HEK293 (cell line): ENCODE measurements around the gene ITPKC.

Source experiments
- KLF1 ChIP-seq: fragments of 450-650 bp; formaldehyde crosslinking; IDR thresholded peaks from 2 replicates; pipeline ENCODE4 v1.5.1; 2016; ENCODE audit warnings: missing biosample characterization, missing genetic modification characterization
- PRDM1 ChIP-seq: fragments of 450-650 bp; formaldehyde crosslinking; IDR thresholded peaks from 2 replicates; pipeline ENCODE4; 2016; ENCODE audit warnings: missing biosample characterization, missing genetic modification characterization
- SETDB1 ChIP-seq: IDR thresholded peaks from one replicate; pipeline ENCODE4 v1.6.1; 2017; ENCODE audit warnings: mild to moderate bottlenecking, low read length, moderate library complexity, mixed read lengths; ENCODE audit not compliant: insufficient read length
- ZBTB17 ChIP-seq: fragments of 450-650 bp; formaldehyde crosslinking; IDR thresholded peaks from 2 replicates; pipeline ENCODE4 v1.5.1; 2016; ENCODE audit warnings: missing biosample characterization, missing genetic modification characterization
- ZBTB26 ChIP-seq: fragments of 450-650 bp; formaldehyde crosslinking; optimal IDR thresholded peaks from 2 replicates; pipeline ENCODE3; 2016; ENCODE audit warnings: missing biosample characterization, mild to moderate bottlenecking, missing genetic modification characterization
- ZNF274 ChIP-seq, 2 experiments: fragments of 200-500 bp in 1 of 2; fragments of 450-650 bp in 1 of 2; sonication (Bioruptor generic) in 1 of 2; formaldehyde crosslinking in 1 of 2; IDR thresholded peaks; 2 replicates each; pipeline versions ENCODE4 v1.5.1 to v1.6.1; 2014 to 2016; ENCODE audit warnings: borderline replicate concordance in 1 of 2, inconsistent platforms in 1 of 2, low read length in 1 of 2, missing biosample characterization in 1 of 2, missing genetic modification characterization in 1 of 2
- ZNF513 ChIP-seq: fragments of 450-650 bp; IDR thresholded peaks from 2 replicates; pipeline ENCODE4 v1.5.1; 2018; ENCODE audit warnings: missing biosample characterization, missing genetic modification characterization
- TF ChIP-seq, protein P1 (sequence below): fragments of 450-650 bp; formaldehyde crosslinking; IDR thresholded peaks from 2 replicates; pipeline ENCODE4 v1.5.1; 2016; ENCODE audit warnings: missing biosample characterization, missing genetic modification characterization

GRCh38 chr19:40705362-40705651, 11.6 kb upstream of the ITPKC start:
- TF ChIP-seq KLF1 (tag by site-specific recombination) (no peak), ZBTB17 (tag by site-specific recombination) (no peak), ZBTB26 (tag by site-specific recombination) (no peak), ZNF274 (IDR thresholded peaks at IDR 0.05; ENCODE audit: low read length) (no peak), ZNF274 (tag by site-specific recombination; IDR thresholded peaks at IDR 0.05; ENCODE audit: borderline replicate concordance) (no peak), SETDB1 (no peak), PRDM1 (tag by site-specific recombination) (no peak), ZNF513 (tag by site-specific recombination) (no peak)
- TF ChIP-seq, protein P1, sequence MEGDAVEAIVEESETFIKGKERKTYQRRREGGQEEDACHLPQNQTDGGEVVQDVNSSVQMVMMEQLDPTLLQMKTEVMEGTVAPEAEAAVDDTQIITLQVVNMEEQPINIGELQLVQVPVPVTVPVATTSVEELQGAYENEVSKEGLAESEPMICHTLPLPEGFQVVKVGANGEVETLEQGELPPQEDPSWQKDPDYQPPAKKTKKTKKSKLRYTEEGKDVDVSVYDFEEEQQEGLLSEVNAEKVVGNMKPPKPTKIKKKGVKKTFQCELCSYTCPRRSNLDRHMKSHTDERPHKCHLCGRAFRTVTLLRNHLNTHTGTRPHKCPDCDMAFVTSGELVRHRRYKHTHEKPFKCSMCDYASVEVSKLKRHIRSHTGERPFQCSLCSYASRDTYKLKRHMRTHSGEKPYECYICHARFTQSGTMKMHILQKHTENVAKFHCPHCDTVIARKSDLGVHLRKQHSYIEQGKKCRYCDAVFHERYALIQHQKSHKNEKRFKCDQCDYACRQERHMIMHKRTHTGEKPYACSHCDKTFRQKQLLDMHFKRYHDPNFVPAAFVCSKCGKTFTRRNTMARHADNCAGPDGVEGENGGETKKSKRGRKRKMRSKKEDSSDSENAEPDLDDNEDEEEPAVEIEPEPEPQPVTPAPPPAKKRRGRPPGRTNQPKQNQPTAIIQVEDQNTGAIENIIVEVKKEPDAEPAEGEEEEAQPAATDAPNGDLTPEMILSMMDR (tag by site-specific recombination), result no peak
